ENCODE results near the gene ATP2B1.

ATP2B1 gene

DNA sequence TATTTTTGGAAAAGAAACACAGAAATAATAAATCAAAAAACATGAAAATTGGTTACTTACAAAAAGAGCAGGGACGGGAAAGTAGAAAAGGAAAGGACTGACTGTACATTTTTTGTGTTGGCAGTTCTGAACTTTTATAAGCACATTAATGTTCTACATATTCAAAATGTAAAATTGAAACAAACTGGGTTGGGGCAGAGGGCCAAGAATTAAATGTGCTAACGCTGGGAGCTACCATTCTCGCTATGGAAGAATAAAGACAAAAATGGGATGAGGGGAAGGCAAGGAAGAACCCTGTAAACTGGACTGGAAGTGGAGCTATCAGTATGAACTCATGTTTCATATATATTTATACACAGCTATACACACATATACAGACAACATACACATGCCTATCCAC, 24.5 kb downstream of the ATP2B1 start:
- DNase-seq (ENCODE audit: low read depth): no peak
- TF ChIP-seq, protein P1, sequence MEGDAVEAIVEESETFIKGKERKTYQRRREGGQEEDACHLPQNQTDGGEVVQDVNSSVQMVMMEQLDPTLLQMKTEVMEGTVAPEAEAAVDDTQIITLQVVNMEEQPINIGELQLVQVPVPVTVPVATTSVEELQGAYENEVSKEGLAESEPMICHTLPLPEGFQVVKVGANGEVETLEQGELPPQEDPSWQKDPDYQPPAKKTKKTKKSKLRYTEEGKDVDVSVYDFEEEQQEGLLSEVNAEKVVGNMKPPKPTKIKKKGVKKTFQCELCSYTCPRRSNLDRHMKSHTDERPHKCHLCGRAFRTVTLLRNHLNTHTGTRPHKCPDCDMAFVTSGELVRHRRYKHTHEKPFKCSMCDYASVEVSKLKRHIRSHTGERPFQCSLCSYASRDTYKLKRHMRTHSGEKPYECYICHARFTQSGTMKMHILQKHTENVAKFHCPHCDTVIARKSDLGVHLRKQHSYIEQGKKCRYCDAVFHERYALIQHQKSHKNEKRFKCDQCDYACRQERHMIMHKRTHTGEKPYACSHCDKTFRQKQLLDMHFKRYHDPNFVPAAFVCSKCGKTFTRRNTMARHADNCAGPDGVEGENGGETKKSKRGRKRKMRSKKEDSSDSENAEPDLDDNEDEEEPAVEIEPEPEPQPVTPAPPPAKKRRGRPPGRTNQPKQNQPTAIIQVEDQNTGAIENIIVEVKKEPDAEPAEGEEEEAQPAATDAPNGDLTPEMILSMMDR (IDR thresholded peaks at IDR 0.05; ENCODE audit: low read length, missing control alignments): no peak
- no peak overlapping the region for H3K4me3 ChIP-seq (replicated peaks; ENCODE audit: low read depth, low read length)

DNA sequence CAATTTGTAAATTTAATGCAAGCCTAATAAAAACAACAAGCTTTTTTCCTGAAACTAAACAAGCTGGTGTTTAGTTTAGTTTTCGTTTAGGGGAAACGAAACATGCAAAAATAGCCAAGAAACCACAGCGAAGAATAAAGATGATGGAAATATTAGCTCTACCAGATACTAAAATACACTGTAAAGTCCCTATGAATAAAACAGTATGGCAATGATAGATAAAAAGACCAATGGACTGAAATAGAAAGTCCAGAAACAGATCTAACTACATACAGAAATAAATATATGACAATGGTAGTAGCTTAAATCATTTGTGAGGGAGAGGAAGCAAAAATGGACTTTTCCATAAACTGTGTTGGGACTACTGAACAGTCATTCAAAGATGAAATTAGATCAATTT, 26.4 kb downstream of the ATP2B1 start:
- TF ChIP-seq, protein P1 (IDR thresholded peaks at IDR 0.05; ENCODE audit: low read length, missing control alignments): no peak
- no peak for DNase-seq (ENCODE audit: low read depth)
- no peak overlapping the region for H3K4me3 ChIP-seq (replicated peaks; ENCODE audit: low read depth, low read length)

DNA sequence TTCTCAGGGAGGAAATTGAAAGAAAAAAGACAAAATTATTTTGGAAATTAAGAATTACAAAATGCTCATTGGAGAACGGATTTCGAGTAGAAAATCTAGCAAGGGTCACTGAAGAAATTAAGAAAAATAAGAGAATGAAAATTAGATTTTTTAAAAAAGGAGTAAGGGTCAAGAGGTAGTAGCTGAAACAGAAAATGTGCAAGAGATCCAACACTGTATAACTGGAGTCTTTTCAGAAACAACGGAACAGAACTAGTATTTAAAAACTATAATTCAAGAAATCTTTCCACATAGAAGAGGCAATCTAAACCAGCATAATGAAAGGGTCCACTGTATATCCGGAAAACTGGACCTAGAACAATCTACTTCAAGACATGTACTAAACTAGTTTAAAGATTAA, 28.2 kb downstream of the ATP2B1 start:
- H3K4me3 ChIP-seq (replicated peaks; ENCODE audit: low read depth, low read length): no peak overlapping the region
- TF ChIP-seq, protein P1 (IDR thresholded peaks at IDR 0.05; ENCODE audit: low read length, missing control alignments): no peak
- DNase-seq (ENCODE audit: low read depth): no peak

DNA sequence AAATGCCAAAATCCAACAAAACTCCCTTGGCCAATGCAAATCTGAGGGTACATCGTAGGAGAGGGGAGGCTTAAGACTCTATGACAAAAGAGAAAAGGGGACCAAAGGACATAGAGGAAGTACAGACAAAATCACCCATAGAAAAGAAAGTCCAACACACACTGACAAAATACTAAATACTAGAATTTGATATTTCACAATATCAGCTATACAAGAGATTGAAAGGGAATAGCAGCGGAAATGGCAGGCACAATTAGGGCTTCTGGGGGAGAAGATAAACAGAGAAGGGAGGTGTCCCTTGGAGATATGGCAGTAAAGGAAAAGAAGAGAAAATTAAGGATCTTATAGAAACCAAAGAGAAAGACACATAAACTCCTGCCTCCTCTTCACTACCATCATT, 29.0 kb downstream of the ATP2B1 start:
- TF ChIP-seq, protein P1 (IDR thresholded peaks at IDR 0.05; ENCODE audit: low read length, missing control alignments): no peak
- H3K4me3 ChIP-seq (replicated peaks; ENCODE audit: low read depth, low read length): no peak overlapping the region
- DNase-seq (ENCODE audit: low read depth): no peak

DNA sequence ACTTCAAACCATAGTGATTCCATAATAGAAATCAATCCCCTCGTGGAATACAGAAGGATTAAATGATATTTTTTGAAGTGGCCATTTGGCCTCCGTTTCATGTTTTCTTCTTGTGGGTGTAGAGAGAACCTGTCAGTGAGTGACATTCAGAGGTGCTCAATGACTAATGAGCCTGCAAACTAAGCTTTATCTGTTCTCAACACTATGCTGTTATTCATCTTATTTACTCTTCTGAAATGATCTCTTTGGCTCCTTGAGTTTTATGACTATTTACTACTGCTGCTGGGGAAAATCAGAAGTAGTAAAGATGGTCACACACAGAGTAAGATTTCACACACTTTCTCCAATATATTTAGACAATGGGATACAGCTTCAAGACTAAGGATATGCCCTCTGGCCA, 30.4 kb downstream of the ATP2B1 start:
- DNase-seq (ENCODE audit: low read depth): no peak
- TF ChIP-seq, protein P1 (IDR thresholded peaks at IDR 0.05; ENCODE audit: low read length, missing control alignments): no peak

GRCh38 chr12:89676930-89677329, 31.7 kb downstream of the ATP2B1 start:
- H3K4me3 ChIP-seq (replicated peaks; ENCODE audit: low read depth, low read length): no peak overlapping the region
- TF ChIP-seq, protein P1 (IDR thresholded peaks at IDR 0.05; ENCODE audit: low read length, missing control alignments): no peak
- no peak for DNase-seq (ENCODE audit: low read depth)

More for the DNA sequence above, 30.4 kb downstream of the ATP2B1 start:
- no peak overlapping the region for H3K4me3 ChIP-seq (replicated peaks; ENCODE audit: low read depth, low read length)

- DNase-seq (ENCODE audit: low read depth): no peak
- TF ChIP-seq, protein P1 (IDR thresholded peaks at IDR 0.05; ENCODE audit: low read length, missing control alignments): no peak
- H3K4me3 ChIP-seq (replicated peaks; ENCODE audit: low read depth, low read length): no peak overlapping the region
These were observed 34.2 kb downstream of the ATP2B1 start for GRCh38 chr12:89674326-89674942.
